Adrenal gland (tissue), 5 donors: Measurements from ENCODE around the gene MICAL3.

Experiments
- POLR2A ChIP-seq, 2 donors: fragments of 450-650 bp; IDR thresholded peaks; one replicate each; pipeline ENCODE4 v1.6.1; 2017; ENCODE audit warnings: antibody characterized with exemption in 2 of 2, mild to moderate bottlenecking in 2 of 2, moderate library complexity in 1 of 2
- TF ChIP-seq, protein P1 (sequence below), 6 experiments: fragments of 450-650 bp in 4 of 6; fragments of 200-600 bp in 2 of 6; sonication (generic) in 1 of 6; IDR thresholded peaks; 1 replicate in 5 of 6; 2 replicates in 1 of 6; pipeline versions ENCODE4 v1.5.1 to v1.8.0; 2016 to 2021; ENCODE audit warnings: antibody characterized with exemption in 6 of 6, mild to moderate bottlenecking in 2 of 6, moderate library complexity in 1 of 6
- donor health status: DM: no; HTN: no; CAD: no.

DNA sequence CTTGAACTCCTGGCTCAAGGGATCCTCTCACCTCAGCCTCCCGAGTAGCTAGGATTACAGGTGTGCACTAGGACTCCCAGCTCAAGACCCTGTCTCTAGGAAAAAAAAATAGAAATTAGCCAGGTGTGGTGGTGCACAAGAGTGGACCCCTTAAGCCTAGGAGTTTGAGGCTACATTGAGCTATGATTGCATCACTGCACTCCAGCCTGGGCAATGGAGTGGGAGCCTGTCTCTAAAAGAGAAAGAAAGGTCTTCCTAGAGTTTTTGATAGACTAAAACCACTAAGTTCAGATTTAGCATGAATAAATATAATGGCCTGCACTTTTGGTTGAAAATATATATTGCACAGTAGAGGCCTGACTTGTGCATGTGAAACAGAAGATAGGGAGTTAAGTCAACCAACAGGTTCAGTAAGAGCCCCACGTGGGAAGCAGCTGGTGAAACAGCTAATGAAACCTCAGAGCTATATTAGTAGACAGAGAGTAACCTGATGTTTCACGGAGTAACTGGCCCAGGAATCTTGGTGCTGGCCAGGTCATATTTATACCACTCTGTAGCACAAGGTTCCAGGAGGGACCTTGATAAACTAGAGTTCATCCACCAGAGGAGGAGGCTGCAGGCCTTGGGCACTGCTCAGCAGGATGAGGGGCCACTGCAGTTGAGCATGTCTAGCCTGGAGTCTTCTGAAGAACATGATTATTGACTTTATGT, 4.6 kb upstream of the MICAL3 start:
- TF ChIP-seq, protein P1, sequence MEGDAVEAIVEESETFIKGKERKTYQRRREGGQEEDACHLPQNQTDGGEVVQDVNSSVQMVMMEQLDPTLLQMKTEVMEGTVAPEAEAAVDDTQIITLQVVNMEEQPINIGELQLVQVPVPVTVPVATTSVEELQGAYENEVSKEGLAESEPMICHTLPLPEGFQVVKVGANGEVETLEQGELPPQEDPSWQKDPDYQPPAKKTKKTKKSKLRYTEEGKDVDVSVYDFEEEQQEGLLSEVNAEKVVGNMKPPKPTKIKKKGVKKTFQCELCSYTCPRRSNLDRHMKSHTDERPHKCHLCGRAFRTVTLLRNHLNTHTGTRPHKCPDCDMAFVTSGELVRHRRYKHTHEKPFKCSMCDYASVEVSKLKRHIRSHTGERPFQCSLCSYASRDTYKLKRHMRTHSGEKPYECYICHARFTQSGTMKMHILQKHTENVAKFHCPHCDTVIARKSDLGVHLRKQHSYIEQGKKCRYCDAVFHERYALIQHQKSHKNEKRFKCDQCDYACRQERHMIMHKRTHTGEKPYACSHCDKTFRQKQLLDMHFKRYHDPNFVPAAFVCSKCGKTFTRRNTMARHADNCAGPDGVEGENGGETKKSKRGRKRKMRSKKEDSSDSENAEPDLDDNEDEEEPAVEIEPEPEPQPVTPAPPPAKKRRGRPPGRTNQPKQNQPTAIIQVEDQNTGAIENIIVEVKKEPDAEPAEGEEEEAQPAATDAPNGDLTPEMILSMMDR (IDR thresholded peaks at IDR 0.05), result no peak
- TF ChIP-seq POLR2A (IDR thresholded peaks at IDR 0.05), result no peak
